ENCODE data around the gene CA6. TPM values are rescaled to one million over a fixed set of nuclear protein-coding genes. Genes with fewer than 3 reads are reported as not detected.

The CA6 gene
- total and polyA plus RNA-seq, 2 of the 8 experiments (the other 6 are each of a cell fraction or from before 2014, with no cell fraction given) = not detected

GRCh38 chr1:8943498-8944405 is 1.9 kb upstream of the CA6 start (continued):
- TF ChIP-seq POU5F1 (IDR thresholded peaks at IDR 0.05; ENCODE audit: low read depth, low read length) (no peak), CHD1 (IDR thresholded peaks at IDR 0.05; ENCODE audit: low read depth, low read length) (no peak), MAX (IDR thresholded peaks at IDR 0.05) (no peak), TEAD4 (IDR thresholded peaks at IDR 0.05; ENCODE audit: low read depth, low read length) (no peak), POLR2A (IDR thresholded peaks at IDR 0.05; ENCODE audit: control extremely low read depth in 1 of 2, low read depth in 2 of 2, low read length in 2 of 2) (peak in 1 of 2 experiments; percentile 49; a peak in 1 of 3 replicates), TAF1 (IDR thresholded peaks at IDR 0.05; ENCODE audit: low read depth, low read length) (peak; percentile 48; the same call in 1 of the 2 replicates), RNF2 (IDR thresholded peaks at IDR 0.05; ENCODE audit: borderline replicate concordance, low read depth, low read length, missing control alignments, poor library complexity, severe bottlenecking) (no peak), CREB1 (IDR thresholded peaks at IDR 0.05) (no peak), ASH2L (IDR thresholded peaks at IDR 0.05; ENCODE audit: low read length) (no peak), ZNF274 (IDR thresholded peaks at IDR 0.05; ENCODE audit: borderline replicate concordance, extremely low read depth, low read length) (no peak), BACH1 (IDR thresholded peaks at IDR 0.05; ENCODE audit: low read length) (no peak), USF2 (IDR thresholded peaks at IDR 0.05; ENCODE audit: low read length) (no peak), CEBPB (IDR thresholded peaks at IDR 0.05; ENCODE audit: low read depth, low read length) (no peak), TCF12 (IDR thresholded peaks at IDR 0.05; ENCODE audit: low read depth, low read length) (no peak), BRCA1 (IDR thresholded peaks at IDR 0.05; ENCODE audit: low read depth, low read length) (no peak), TBP (IDR thresholded peaks at IDR 0.05; ENCODE audit: low read depth, low read length) (0 out of 2 replicates have a peak, but pooled peaks have one; percentile 15)
